HepG2 (cell line): ENCODE data around the gene TUBA1C. TPM values are rescaled to one million over a fixed set of nuclear protein-coding genes. Genes with fewer than 3 reads are reported as not detected.

Experiments
- ATAC-seq: fragments of 200-7000 bp; cut with Tn5 transposase; 3 replicates; pipeline ENCODE4 v1.9.1; 2020; ENCODE audit warnings: mild to moderate bottlenecking, moderate library complexity
- BruUV-seq: library from RNA; stranded (reverse); fragments of 400-500 nt; replicated peaks from 2 replicates; lab custom pipeline; 2021; lab: Mats Ljungman, UMichigan
- CTCF ChIA-PET: fragments of 300-600 bp; formaldehyde crosslinking; extraction: SDS; loops from one replicate; lab custom pipeline; 2021; ENCODE audit warnings: low total read pairs, inconsistent platforms, low intra/inter-chr PET ratio; lab: Yijun Ruan, JAX
- POLR2A ChIA-PET: fragments of 350-600 bp; sonication (Branson Sonifier 250); formaldehyde crosslinking; loops from one replicate; lab custom pipeline; 2020; ENCODE audit warnings: antibody characterized with exemption, inconsistent platforms; lab: Yijun Ruan, JAX
- DNase-seq: peaks from one replicate; pipeline ENCODE4 v3.0.0-alpha.2; 2015; ENCODE audit warnings: low spot score
- FAIRE-seq: peaks from 3 replicates; lab custom pipeline; 2011; peaks lifted over from hg19 to GRCh38; lab: Jason Lieb, UNC
- H2AFZ ChIP-seq: one replicate; pipeline ENCODE4 v1.6.1; 2011; ENCODE audit warnings: low read length, inconsistent platforms
- H3K27ac ChIP-seq: fragments of 300-600 bp; 3 replicates; pipeline ENCODE4 v1.8.0; 2011; ENCODE audit warnings: mixed run types, mild to moderate bottlenecking, mixed read lengths, low read length, inconsistent platforms; ENCODE audit not compliant: insufficient read depth; ENCODE audit errors: extremely low read length
- H3K27me3 ChIP-seq, 2 experiments: fragments of 200-600 bp in 1 of 2; 2 replicates in 1 of 2; 3 replicates in 1 of 2; pipeline versions ENCODE4 v1.6.0 to v1.8.0; 2011; ENCODE audit warnings: low read length in 2 of 2, mild to moderate bottlenecking in 2 of 2, moderate library complexity in 2 of 2, inconsistent platforms in 1 of 2; ENCODE audit not compliant: insufficient read depth in 2 of 2, control insufficient read depth in 1 of 2
- H3K36me3 ChIP-seq, 2 experiments: fragments of 200-600 bp in 1 of 2; replicated peaks in 1 of 2; 2 replicates in 1 of 2; 3 replicates in 1 of 2; pipeline versions ENCODE4 v1.5.1 to v1.8.0; 2011; ENCODE audit warnings: low read length in 2 of 2, inconsistent platforms in 1 of 2; ENCODE audit not compliant: insufficient read depth in 2 of 2, control insufficient read depth in 1 of 2
- H3K4me1 ChIP-seq: 2 replicates; pipeline ENCODE4 v1.5.1; 2012; ENCODE audit warnings: low read length, inconsistent platforms; ENCODE audit not compliant: insufficient read depth
- H3K4me2 ChIP-seq: 2 replicates; pipeline ENCODE4 v1.6.0; 2011; ENCODE audit warnings: low read depth, low read length, inconsistent platforms
- H3K4me3 ChIP-seq, 3 experiments: fragments of 200-600 bp in 1 of 3; sonication (generic), shearing (Covaris generic) in 1 of 3; replicated peaks in 1 of 3; 2 replicates each; pipeline ENCODE4 v1.5.1; 2011 to 2016; ENCODE audit warnings: low read length in 3 of 3, inconsistent platforms in 2 of 3, low read depth in 2 of 3, mild to moderate bottlenecking in 2 of 3, control low read depth in 1 of 3, mixed read lengths in 1 of 3; ENCODE audit not compliant: insufficient read depth in 1 of 3
- H3K79me2 ChIP-seq: one replicate; pipeline ENCODE4 v1.6.1; 2011; ENCODE audit warnings: low read length, inconsistent platforms; ENCODE audit not compliant: insufficient read depth
- H3K9ac ChIP-seq: 2 replicates; pipeline ENCODE4 v1.6.0; 2011; ENCODE audit warnings: mild to moderate bottlenecking, low read depth, low read length, inconsistent platforms; ENCODE audit not compliant: insufficient read depth
- H3K9me3 ChIP-seq: 2 replicates; pipeline ENCODE4 v1.5.1; 2012; ENCODE audit warnings: mild to moderate bottlenecking, low read length
- H4K20me1 ChIP-seq: 2 replicates; pipeline ENCODE4 v1.6.0; 2011; ENCODE audit warnings: inconsistent platforms, mild to moderate bottlenecking, low read length, moderate library complexity; ENCODE audit not compliant: insufficient read depth
- CREM ChIP-seq, 2 experiments: sonication (generic) in 1 of 2; formaldehyde crosslinking in 1 of 2; IDR thresholded peaks; 2 replicates each; pipeline versions ENCODE4 v1.4.0 to v1.6.1; 2016 to 2020; ENCODE audit warnings: antibody characterized with exemption in 1 of 2, mild to moderate bottlenecking in 1 of 2, missing genetic modification reagents in 1 of 2
- E2F2 ChIP-seq: sonication (generic); formaldehyde crosslinking; IDR thresholded peaks from 2 replicates; pipeline ENCODE4 v1.4.0; 2020; ENCODE audit warnings: missing genetic modification reagents, borderline replicate concordance
- KDM5A ChIP-seq: fragments of 200-600 bp; sonication (generic); IDR thresholded peaks from 2 replicates; pipeline ENCODE4 v1.7.0; 2018; ENCODE audit warnings: antibody characterized with exemption, mild to moderate bottlenecking, low read length, borderline replicate concordance
- RBFOX2 ChIP-seq: fragments of 200-400 bp; formaldehyde crosslinking; IDR thresholded peaks from 2 replicates; pipeline ENCODE4 v1.6.1; 2017; ENCODE audit warnings: low read depth, mild to moderate bottlenecking, low read length
- SCMH1 ChIP-seq: sonication (generic); formaldehyde crosslinking; IDR thresholded peaks from 2 replicates; pipeline ENCODE4 v1.9.0; 2021; ENCODE audit warnings: missing genetic modification reagents, mild to moderate bottlenecking, borderline replicate concordance
- SIN3A ChIP-seq: IDR thresholded peaks from 2 replicates; pipeline ENCODE4 v1.6.1; 2011; ENCODE audit warnings: low read depth, mild to moderate bottlenecking, control low read depth, low read length, borderline replicate concordance
- SOX5 ChIP-seq: IDR thresholded peaks from 2 replicates; pipeline ENCODE4 v1.6.1; 2016; ENCODE audit warnings: borderline replicate concordance
- ZNF569 ChIP-seq: sonication (generic); formaldehyde crosslinking; IDR thresholded peaks from 2 replicates; pipeline ENCODE4 v1.5.0; 2020; ENCODE audit warnings: mild to moderate bottlenecking, missing genetic modification reagents, moderate library complexity, borderline replicate concordance
- ZNF7 ChIP-seq: IDR thresholded peaks from 2 replicates; pipeline ENCODE4 v1.6.1; 2016; ENCODE audit warnings: missing biosample characterization, missing genetic modification reagents
- WGBS: methylation state at CpG from one replicate; pipeline ENCODE4 v1.1.6; 2017; ENCODE audit warnings: low lambda C conversion rate; 5-methylcytosine and 5-hydroxymethylcytosine counted together
- in situ Hi-C: cut with HindIII; loops from 2 replicates; pipeline ENCODE4 v1.10.0; 2017; ENCODE audit warnings: low pct_unique_long_range_greater_than_20kb; ENCODE audit not compliant: extremely low pct_ligation_motif_present
- intact Hi-C: fragments of 100-400 bp; cut with micrococcal nuclease; formaldehyde crosslinking; loops from one replicate; pipeline ENCODE4 v1.10.0; 2022; ENCODE audit not compliant: unreplicated experiment
- polyA plus RNA-seq, 8 experiments: library from polyadenylated mRNA; depleted of rRNA in 3 of 8; stranded (reverse) in 7 of 8; unstranded in 1 of 8; fragments of >200 nt; fragmentation: Illumina TruSeq in 4 of 8; extraction: Trizol in 4 of 8; gene quantifications; 2 replicates each; pipeline versions ENCODE4 v1.2.1 to v1.2.3, GENCODE V29; 2011 to 2016; ENCODE audit warnings: low read depth in 4 of 8, missing spikeins in 1 of 8, mixed read lengths in 1 of 8; ENCODE audit not compliant: insufficient read depth in 1 of 8
- total RNA-seq, 5 experiments: library from RNA; depleted of rRNA; stranded (reverse); fragments of >200 nt; fragmentation: Illumina TruSeq; extraction: Trizol; gene quantifications; 2 replicates each; pipeline ENCODE4 v1.2.3, GENCODE V29; 2016; ENCODE audit warnings: low read depth in 1 of 5
- TF ChIP-seq, protein P1 (sequence below): sonication (generic); formaldehyde crosslinking; IDR thresholded peaks from 2 replicates; pipeline ENCODE4 v1.8.1; 2022; ENCODE audit warnings: mild to moderate bottlenecking, missing genetic modification reagents
- TF ChIP-seq, protein P2 (sequence below): sonication (generic); formaldehyde crosslinking; IDR thresholded peaks from 2 replicates; pipeline ENCODE4 v1.5.0; 2020; ENCODE audit warnings: mild to moderate bottlenecking, missing genetic modification reagents
- TF ChIP-seq, protein P3 (sequence below): sonication (generic); formaldehyde crosslinking; conservative IDR thresholded peaks from 2 replicates; pipeline ENCODE4 v1.4.0; 2020; ENCODE audit warnings: missing genetic modification reagents

The TUBA1C gene
- total and polyA plus RNA-seq, 2 of the 13 experiments (the other 11 are each of a cell fraction or from before 2014, with no cell fraction given) = 693 to 1,075 TPM

GRCh38 chr12:49259452-49259851, 5.4 kb upstream of the TUBA1C start:
- intact Hi-C loops = no loop called here
- peaks cover 6% of the 10 kb centered on the region for H3K79me2 ChIP-seq
- no peak overlapping the region for H2AFZ ChIP-seq
- CTCF ChIA-PET = no interaction called here
- POLR2A ChIA-PET = no interaction called here
- ATAC-seq (no peak), FAIRE-seq (no peak), DNase-seq (no peak)
- WGBS = 90% methylated on average over 4 of the region's 4 CpGs
- peaks cover 45% of the 10 kb centered on the region for H3K4me1 ChIP-seq
- no peak overlapping the region for H3K4me3 ChIP-seq
- no peaks in the 10 kb centered on the region for H4K20me1 ChIP-seq
- H3K9me3 ChIP-seq = no peaks in the 10 kb centered on the region
- H3K4me2 ChIP-seq = no peak overlapping the region
- no peak overlapping the region for H3K27ac ChIP-seq
- no peaks in the 10 kb centered on the region for H3K36me3 ChIP-seq
- BruUV-seq = no TSS peak
- in situ Hi-C loops = no loop called here
- H3K27me3 ChIP-seq = no peaks in the 10 kb centered on the region
- TF ChIP-seq CREM (IDR thresholded peaks at IDR 0.05) (no peak), CREM (CRISPR knock-in tag; IDR thresholded peaks at IDR 0.05) (no peak), RBFOX2 (no peak), KDM5A (no peak), ZNF7 (CRISPR knock-in tag) (no peak), E2F2 (CRISPR knock-in tag) (no peak), SCMH1 (no peak), ZNF569 (CRISPR knock-in tag) (no peak), SIN3A (no peak), SOX5 (no peak)
- TF ChIP-seq, protein P1, sequence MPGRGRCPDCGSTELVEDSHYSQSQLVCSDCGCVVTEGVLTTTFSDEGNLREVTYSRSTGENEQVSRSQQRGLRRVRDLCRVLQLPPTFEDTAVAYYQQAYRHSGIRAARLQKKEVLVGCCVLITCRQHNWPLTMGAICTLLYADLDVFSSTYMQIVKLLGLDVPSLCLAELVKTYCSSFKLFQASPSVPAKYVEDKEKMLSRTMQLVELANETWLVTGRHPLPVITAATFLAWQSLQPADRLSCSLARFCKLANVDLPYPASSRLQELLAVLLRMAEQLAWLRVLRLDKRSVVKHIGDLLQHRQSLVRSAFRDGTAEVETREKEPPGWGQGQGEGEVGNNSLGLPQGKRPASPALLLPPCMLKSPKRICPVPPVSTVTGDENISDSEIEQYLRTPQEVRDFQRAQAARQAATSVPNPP = no peak
- TF ChIP-seq, protein P2, sequence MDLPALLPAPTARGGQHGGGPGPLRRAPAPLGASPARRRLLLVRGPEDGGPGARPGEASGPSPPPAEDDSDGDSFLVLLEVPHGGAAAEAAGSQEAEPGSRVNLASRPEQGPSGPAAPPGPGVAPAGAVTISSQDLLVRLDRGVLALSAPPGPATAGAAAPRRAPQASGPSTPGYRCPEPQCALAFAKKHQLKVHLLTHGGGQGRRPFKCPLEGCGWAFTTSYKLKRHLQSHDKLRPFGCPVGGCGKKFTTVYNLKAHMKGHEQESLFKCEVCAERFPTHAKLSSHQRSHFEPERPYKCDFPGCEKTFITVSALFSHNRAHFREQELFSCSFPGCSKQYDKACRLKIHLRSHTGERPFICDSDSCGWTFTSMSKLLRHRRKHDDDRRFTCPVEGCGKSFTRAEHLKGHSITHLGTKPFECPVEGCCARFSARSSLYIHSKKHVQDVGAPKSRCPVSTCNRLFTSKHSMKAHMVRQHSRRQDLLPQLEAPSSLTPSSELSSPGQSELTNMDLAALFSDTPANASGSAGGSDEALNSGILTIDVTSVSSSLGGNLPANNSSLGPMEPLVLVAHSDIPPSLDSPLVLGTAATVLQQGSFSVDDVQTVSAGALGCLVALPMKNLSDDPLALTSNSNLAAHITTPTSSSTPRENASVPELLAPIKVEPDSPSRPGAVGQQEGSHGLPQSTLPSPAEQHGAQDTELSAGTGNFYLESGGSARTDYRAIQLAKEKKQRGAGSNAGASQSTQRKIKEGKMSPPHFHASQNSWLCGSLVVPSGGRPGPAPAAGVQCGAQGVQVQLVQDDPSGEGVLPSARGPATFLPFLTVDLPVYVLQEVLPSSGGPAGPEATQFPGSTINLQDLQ = no peak
- TF ChIP-seq, protein P3, sequence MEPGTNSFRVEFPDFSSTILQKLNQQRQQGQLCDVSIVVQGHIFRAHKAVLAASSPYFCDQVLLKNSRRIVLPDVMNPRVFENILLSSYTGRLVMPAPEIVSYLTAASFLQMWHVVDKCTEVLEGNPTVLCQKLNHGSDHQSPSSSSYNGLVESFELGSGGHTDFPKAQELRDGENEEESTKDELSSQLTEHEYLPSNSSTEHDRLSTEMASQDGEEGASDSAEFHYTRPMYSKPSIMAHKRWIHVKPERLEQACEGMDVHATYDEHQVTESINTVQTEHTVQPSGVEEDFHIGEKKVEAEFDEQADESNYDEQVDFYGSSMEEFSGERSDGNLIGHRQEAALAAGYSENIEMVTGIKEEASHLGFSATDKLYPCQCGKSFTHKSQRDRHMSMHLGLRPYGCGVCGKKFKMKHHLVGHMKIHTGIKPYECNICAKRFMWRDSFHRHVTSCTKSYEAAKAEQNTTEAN (CRISPR knock-in tag) = no peak
- no peak overlapping the region for H3K9ac ChIP-seq
